Endothelial cell of umbilical vein (primary cell): ENCODE data around the gene LYRM4.

Source experiments
- CTCF ChIP-seq, 2 donors: IDR thresholded peaks; 1 replicate in 1 of 2; 2 replicates in 1 of 2; pipeline ENCODE4 v1.5.1; 2011; ENCODE audit warnings: low read length in 2 of 2, mild to moderate bottlenecking in 2 of 2, moderate library complexity in 2 of 2, control low read depth in 1 of 2, inconsistent platforms in 1 of 2, low read depth in 1 of 2; ENCODE audit not compliant: insufficient read depth in 1 of 2; ENCODE audit errors: extremely low read depth in 1 of 2
- EZH2 ChIP-seq: IDR thresholded peaks from 2 replicates; pipeline ENCODE4 v1.6.1; 2012; ENCODE audit warnings: borderline replicate concordance, low read depth, mild to moderate bottlenecking, moderate library complexity, low read length, inconsistent platforms; ENCODE audit not compliant: severe bottlenecking
- JUN ChIP-seq: IDR thresholded peaks from 2 replicates; pipeline ENCODE4 v1.6.1; 2011; ENCODE audit warnings: borderline replicate concordance, low read depth; ENCODE audit not compliant: insufficient read length, insufficient read depth
- POLR2A ChIP-seq: IDR thresholded peaks from 2 replicates; pipeline ENCODE4 v1.6.1; 2012; ENCODE audit warnings: low read depth, mild to moderate bottlenecking, control low read depth, low read length
- POLR2AphosphoS5 ChIP-seq: IDR thresholded peaks from 2 replicates; pipeline ENCODE4 v1.6.1; 2012; ENCODE audit warnings: low read depth, mild to moderate bottlenecking, control low read depth, low read length, moderate library complexity; ENCODE audit not compliant: insufficient read depth

GRCh38 chr6:5300206-5300764 is 39.5 kb upstream of the LYRM4 start:
- no peak for TF ChIP-seq POLR2A
- TF ChIP-seq POLR2AphosphoS5, result no peak
- no peak for TF ChIP-seq CTCF (IDR thresholded peaks at IDR 0.05; ENCODE audit: extremely low read depth in 1 of 2, insufficient read depth in 1 of 2, low read depth in 1 of 2, low read length in 2 of 2)
- no peak for TF ChIP-seq JUN
- no peak for TF ChIP-seq EZH2
